Glomerular visceral epithelial cell (primary cell): ENCODE results near the gene SSH2.

Experiments
- DNase-seq: peaks from one replicate; pipeline ENCODE4 v3.0.0-alpha.2; 2016; ENCODE audit errors: extremely low spot score

The SSH2 gene

GRCh38 chr17:29778956-29779811 is 150.8 kb downstream of the SSH2 start:
- peak; percentile 72 for DNase-seq

- DNase-seq = no peak
Observed at GRCh38 chr17:29777663-29778062, 152.4 kb downstream of the SSH2 start.

GRCh38 chr17:29776026-29776425 is 154.0 kb downstream of the SSH2 start:
- DNase-seq = no peak

- no peak for DNase-seq
Observed at GRCh38 chr17:29772981-29773380, 157.0 kb downstream of the SSH2 start.

GRCh38 chr17:29771546-29771945 is 158.5 kb downstream of the SSH2 start:
- no peak for DNase-seq

GRCh38 chr17:29769225-29769624 is 160.8 kb downstream of the SSH2 start:
- DNase-seq = no peak

DNA sequence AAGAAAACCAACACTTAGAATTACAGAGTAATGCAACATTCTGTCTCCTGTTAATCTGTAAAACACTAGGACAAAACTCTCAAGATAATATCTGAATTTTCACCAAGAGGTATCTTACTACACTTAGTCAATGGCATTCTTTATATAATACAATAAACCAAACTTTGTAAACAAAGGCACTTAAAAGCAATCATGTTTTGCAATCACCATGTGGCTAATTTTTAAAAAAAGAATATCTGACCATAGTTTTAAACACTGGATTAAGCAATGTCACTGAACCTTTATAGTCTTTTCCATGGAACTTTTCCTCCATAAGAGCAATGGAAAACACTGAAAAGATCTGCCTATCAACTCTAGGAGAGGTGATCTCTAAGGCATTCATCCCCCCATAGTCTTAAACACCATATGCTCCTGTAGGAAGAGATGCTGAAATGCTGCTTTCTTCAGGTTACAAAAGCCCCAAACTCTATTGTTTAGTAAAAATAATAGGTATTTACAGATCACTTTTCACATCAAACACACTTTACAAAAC is 163.2 kb downstream of the SSH2 start:
- DNase-seq = no peak

DNA sequence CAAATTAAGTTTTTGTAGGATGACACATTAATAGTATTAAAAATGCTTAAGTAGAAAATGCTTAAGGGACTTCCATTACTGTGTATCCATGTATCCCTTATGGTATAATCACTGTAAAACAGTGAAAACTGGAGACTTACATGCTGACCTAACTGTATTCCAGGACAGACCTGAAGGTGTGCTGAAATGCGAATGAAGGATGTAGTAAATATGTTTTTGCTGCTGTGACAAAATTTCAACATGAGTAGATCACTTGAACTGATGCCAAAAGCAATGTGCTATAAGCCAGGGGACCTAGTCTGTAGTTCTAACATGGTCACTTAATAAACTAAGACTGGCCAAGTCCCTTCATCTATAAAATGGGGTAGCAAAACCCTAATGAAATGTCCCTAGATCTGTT is 165.3 kb downstream of the SSH2 start:
- DNase-seq = no peak

DNA sequence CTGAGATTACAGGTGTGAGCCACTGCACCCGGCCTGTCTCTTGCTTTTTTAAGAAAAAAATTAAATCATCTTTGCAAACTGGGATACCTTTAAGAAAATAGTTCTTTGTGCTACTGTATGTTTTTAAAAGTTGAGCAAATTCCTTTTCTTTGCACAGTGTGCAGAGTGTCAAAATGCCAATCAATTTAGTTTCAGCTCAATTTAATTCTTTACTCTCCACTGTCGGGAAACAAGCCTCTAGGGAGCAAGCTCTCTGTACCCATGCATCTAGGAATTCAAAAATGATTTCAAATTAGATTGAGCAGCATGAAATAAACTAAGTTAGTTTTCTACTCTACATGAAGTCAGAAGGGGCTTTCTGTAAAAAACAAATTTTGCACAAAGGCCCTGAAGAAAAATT is 165.8 kb downstream of the SSH2 start:
- no peak for DNase-seq

GRCh38 chr17:29763273-29763672 is 166.8 kb downstream of the SSH2 start:
- no peak for DNase-seq

DNA sequence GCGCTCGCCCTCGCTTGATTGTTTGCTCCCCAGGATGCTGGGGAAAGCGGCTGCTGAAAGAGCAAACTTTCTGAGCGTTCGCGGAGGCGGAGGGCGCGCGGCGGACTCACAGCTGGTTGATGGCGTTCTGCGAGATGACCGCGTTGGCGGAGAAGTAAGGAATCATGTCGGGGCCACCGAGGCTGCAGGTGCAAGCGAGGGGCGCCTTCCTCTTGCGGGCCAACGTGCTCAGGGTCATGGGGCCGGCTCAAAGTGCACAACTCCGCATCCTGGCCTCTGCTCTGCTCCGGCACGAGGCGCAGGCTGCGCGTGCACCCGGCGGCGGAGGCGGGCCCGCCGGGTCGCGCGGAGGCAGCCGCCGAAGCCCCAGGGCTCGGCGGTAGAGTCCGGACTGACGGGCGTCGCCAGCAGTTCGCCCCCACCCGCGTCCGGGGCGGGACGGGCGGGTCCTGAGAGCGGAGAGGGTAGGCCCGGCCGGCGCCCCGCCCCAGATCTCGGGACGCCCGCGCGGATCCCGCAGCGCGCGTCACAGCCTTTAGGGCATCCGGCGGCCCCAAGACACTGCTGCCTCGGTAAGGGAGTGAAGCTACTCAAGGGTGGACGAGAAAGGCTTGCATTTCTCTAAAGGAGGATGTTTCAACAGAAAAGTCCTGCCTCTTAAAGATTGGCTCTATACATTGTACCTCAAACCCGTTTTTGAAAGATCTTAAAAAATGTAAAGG is 168.8 kb downstream of the SSH2 start:
- peak; percentile 85 for DNase-seq

- DNase-seq = peak; percentile 39
Observed at GRCh38 chr17:29760279-29761039, 169.6 kb downstream of the SSH2 start.

- no peak for DNase-seq
Observed at GRCh38 chr17:29758255-29758654, 171.8 kb downstream of the SSH2 start.

DNA sequence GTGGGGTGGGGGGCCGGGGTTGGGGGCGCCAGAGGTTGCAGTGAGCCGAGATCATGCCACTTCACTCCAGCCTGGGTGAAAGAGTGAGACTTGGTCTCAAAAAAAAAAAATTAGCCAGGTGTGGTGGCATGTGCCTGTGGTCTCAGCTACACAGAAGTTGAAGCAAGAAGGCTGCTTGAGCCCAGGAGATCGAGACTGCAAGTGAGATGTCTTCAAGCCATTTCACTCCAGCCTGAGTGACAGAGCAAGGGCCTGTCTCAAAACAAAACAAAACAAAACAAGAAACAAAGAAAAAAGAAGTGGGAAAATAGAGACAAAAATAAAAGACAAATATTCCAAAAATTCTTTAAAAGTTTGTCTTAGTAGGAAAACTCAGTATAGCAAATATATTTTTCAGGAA is 172.2 kb downstream of the SSH2 start:
- no peak for DNase-seq

- DNase-seq = no peak
Observed at GRCh38 chr17:29753845-29754439, 176.1 kb downstream of the SSH2 start.

DNA sequence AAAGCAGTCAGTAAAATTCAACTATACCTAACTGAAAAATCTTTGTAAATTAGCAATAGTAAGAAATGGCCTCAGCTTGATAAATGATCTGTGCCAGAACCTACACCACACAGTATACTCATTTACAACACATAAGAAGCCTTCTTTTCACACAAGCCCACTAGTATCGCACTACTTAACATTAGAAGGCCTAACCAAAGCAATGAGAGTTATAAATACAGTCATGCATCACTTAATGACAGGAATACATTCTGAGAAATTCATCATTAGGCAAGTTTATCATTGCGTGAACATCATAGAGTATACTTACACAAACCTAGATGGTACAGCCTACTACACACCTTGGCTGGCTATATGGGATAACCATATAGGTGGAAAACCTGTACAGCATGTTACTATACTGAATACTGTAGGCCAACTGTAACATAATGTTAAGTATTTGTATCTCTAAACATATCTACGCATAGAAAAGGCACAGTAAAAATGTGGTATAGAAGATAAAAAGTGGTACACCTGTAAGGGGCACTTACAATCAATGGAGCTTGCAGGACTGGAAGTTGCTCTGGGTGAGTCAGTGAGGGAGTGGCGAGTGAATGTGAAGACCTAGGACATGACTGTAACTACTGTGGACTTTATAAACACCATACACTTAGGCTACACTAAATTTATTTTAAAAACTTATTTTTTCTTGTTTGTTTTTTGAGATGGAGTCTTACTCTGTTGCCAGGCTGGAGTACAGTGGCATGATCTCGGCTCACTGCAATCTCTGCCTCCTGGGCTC is 180.8 kb downstream of the SSH2 start:
- no peak for DNase-seq

DNA sequence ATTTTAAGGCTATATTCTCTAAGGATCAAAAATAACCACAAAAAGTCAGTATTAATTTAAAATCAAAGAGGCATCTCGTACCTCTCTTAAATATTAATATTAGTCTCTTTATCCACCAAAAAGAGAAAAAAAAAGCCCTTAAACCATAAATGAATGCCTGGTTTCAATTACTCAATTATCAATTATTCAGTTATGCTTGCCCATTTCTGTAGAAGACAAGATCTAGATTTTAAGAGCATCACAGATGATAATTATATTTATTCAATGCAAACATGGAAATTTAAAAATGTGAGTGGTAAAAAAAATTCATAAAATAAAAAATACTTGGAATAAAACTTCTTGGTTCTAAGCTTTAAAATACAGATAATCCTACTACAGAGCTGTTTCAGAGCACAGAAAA is 181.6 kb downstream of the SSH2 start:
- no peak for DNase-seq

DNA sequence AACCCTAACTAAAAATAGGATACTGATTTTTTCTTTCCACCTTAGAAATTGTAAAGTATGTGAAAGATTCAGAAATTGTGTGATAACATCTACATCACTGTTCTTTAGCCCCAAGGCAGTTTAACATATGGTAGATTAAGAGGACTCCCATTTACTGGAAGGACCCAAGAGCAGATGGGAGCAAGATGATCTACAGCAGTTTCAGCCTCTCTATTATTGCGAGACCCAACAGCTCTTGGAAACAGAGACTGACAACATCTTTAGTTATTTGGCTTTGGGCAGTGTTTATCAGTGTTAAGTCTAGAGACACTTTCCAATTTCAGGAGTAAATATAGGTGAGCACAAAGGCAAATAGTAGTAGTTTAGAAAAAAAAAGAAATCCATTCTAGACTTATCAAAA is 182.4 kb downstream of the SSH2 start:
- DNase-seq = no peak

- DNase-seq = no peak
Observed at GRCh38 chr17:29746669-29747068, 183.4 kb downstream of the SSH2 start.

GRCh38 chr17:29744121-29744520 is 185.9 kb downstream of the SSH2 start:
- no peak for DNase-seq

DNA sequence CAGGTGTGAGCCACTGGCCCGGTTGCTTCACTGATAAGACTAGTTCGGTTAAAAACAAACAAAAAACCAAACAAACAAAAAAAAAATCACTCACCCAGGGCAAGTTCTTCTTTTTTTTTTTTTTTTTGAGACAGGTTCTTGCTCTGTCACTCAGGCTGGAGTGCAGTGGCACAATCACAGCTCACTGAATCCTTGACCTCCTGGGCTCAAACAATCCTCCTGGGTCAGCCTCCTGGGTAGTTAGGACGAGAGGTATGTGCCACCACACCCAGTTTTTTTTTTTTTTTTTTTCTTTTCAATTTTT is 187.9 kb downstream of the SSH2 start:
- no peak for DNase-seq
